ENCODE measurements around the gene CPLANE1. TPM values are rescaled to one million over a fixed set of nuclear protein-coding genes. Genes with fewer than 3 reads are reported as not detected.

The CPLANE1 gene
- polyA plus RNA-seq, 1 experiment, result 18.5 TPM

GRCh38 chr5:37190592-37190991, 58.6 kb downstream of the CPLANE1 start:
- TF ChIP-seq, protein P1, sequence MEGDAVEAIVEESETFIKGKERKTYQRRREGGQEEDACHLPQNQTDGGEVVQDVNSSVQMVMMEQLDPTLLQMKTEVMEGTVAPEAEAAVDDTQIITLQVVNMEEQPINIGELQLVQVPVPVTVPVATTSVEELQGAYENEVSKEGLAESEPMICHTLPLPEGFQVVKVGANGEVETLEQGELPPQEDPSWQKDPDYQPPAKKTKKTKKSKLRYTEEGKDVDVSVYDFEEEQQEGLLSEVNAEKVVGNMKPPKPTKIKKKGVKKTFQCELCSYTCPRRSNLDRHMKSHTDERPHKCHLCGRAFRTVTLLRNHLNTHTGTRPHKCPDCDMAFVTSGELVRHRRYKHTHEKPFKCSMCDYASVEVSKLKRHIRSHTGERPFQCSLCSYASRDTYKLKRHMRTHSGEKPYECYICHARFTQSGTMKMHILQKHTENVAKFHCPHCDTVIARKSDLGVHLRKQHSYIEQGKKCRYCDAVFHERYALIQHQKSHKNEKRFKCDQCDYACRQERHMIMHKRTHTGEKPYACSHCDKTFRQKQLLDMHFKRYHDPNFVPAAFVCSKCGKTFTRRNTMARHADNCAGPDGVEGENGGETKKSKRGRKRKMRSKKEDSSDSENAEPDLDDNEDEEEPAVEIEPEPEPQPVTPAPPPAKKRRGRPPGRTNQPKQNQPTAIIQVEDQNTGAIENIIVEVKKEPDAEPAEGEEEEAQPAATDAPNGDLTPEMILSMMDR (IDR thresholded peaks at IDR 0.05; ENCODE audit: low read depth, low read length), result no peak
- H3K27me3 ChIP-seq (ENCODE audit: control insufficient read depth, insufficient read depth, low read length), result no peaks in the 10 kb centered on the region
- H3K9me3 ChIP-seq (ENCODE audit: control insufficient read depth, insufficient read depth, low read length), result no peaks in the 10 kb centered on the region
- no peak overlapping the region for H3K4me3 ChIP-seq (ENCODE audit: low read depth, low read length)
- POLR2A ChIA-PET, result no interaction called here
- H3K27ac ChIP-seq (ENCODE audit: low read depth, low read length), result no peak overlapping the region
- CTCF ChIA-PET, result no interaction called here
- DNase-seq (ENCODE audit: low read depth, low spot score), result no peak

DNA sequence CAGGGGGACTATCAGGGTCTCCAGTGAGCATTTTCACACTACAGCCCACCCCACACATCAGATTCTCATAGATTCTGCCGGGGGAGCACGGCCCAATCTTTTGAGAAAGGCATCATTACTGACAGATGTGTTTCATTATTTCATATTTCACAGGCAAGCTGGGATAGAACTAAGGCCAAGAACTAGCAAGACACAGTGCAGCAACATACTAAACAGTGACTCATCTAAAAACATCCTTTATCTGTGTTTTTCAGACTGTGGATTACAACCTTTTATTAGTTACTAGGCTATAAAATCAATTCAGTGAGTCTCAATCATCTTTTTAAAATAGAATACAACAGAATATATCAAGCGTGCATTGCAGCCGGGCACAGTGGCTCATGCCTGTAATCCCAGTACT, 59.8 kb downstream of the CPLANE1 start:
- no peak overlapping the region for H3K27ac ChIP-seq (ENCODE audit: low read depth, low read length)
- no peak overlapping the region for H3K4me3 ChIP-seq (ENCODE audit: low read depth, low read length)
- no peaks in the 10 kb centered on the region for H3K27me3 ChIP-seq (ENCODE audit: control insufficient read depth, insufficient read depth, low read length)
- no peak for DNase-seq (ENCODE audit: low read depth, low spot score)
- TF ChIP-seq, protein P1 (IDR thresholded peaks at IDR 0.05; ENCODE audit: low read depth, low read length), result no peak
- H3K9me3 ChIP-seq (ENCODE audit: control insufficient read depth, insufficient read depth, low read length), result no peaks in the 10 kb centered on the region
- POLR2A ChIA-PET, result no interaction called here
- CTCF ChIA-PET, result no interaction called here

- H3K27ac ChIP-seq (ENCODE audit: low read depth, low read length), result no peak overlapping the region
- H3K9me3 ChIP-seq (ENCODE audit: control insufficient read depth, insufficient read depth, low read length), result no peaks in the 10 kb centered on the region
- POLR2A ChIA-PET, result no interaction called here
- no peak for DNase-seq (ENCODE audit: low read depth, low spot score)
- CTCF ChIA-PET, result no interaction called here
- TF ChIP-seq, protein P1 (IDR thresholded peaks at IDR 0.05; ENCODE audit: low read depth, low read length), result no peak
- no peak overlapping the region for H3K4me3 ChIP-seq (ENCODE audit: low read depth, low read length)
- H3K27me3 ChIP-seq (ENCODE audit: control insufficient read depth, insufficient read depth, low read length), result no peaks in the 10 kb centered on the region
Observed at GRCh38 chr5:37187465-37187977, 61.7 kb downstream of the CPLANE1 start.

DNA sequence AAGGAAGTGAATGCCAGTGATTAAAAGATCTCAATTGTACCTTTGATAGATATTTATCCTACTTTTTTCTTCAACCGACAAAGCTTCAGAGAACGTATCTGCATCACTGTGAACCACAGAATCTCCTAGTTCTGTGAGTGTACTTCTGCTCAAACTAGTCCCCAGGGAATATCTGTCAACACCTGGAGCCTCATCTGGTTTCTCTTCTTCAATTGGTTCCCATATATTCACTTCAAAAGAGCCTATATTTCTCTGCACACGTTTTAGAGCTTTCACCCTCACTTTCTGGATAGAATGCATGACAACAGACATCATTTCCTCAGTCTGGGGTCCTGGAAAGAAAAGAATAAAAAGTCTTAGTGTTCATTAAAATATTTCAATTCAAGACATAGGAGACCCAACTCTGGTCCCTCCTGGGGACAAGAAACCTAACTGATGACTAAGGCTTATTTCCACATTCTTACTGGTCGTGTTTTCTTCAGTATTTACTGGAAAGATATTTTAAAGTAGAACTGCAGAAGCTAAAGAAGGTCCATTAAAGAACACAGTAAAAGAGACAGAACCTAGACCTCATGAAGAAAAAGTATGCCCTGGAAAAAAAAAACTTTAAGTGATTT, 64.3 kb downstream of the CPLANE1 start:
- CTCF ChIA-PET, result no interaction called here
- DNase-seq (ENCODE audit: low read depth, low spot score), result no peak
- Histone ChIP-seq H3K27ac (ENCODE audit: low read depth, low read length) (no peak overlapping the region), H3K4me3 (ENCODE audit: low read depth, low read length) (no peak overlapping the region), H3K9me3 (ENCODE audit: control insufficient read depth, insufficient read depth, low read length) (no peaks in the 10 kb centered on the region), H3K27me3 (ENCODE audit: control insufficient read depth, insufficient read depth, low read length) (no peaks in the 10 kb centered on the region)
- POLR2A ChIA-PET, result no interaction called here
- TF ChIP-seq, protein P1 (IDR thresholded peaks at IDR 0.05; ENCODE audit: low read depth, low read length), result no peak

GRCh38 chr5:37182667-37183066, 66.5 kb downstream of the CPLANE1 start:
- TF ChIP-seq, protein P1 (IDR thresholded peaks at IDR 0.05; ENCODE audit: low read depth, low read length), result no peak
- DNase-seq (ENCODE audit: low read depth, low spot score), result no peak
- Histone ChIP-seq H3K4me3 (ENCODE audit: low read depth, low read length) (no peak overlapping the region), H3K27ac (ENCODE audit: low read depth, low read length) (no peak overlapping the region), H3K9me3 (ENCODE audit: control insufficient read depth, insufficient read depth, low read length) (no peaks in the 10 kb centered on the region), H3K27me3 (ENCODE audit: control insufficient read depth, insufficient read depth, low read length) (no peaks in the 10 kb centered on the region)
- ChIA-PET POLR2A (no interaction called here), CTCF (no interaction called here)
